Measurements from ENCODE around the gene GMDS.

DNA sequence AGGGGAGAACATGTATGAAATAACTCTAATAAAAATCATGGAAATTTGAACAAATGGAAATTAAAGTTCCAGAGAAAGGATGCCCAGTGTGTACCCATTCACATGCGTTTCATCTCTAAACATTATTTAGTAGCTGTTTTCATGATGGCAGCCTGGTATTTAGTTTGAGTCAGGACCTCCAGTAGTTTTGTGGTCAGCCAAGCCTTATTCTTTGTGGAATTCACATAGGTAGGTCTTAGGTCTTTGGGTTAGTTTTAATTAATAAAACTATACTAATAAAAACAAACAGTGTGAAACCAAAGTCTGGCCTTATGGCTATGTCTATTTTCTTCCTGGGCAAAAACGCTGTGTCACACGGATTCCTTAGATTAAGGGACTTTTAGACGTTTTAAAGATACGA, 497.9 kb downstream of the GMDS start:
- TF ChIP-seq, protein P1, sequence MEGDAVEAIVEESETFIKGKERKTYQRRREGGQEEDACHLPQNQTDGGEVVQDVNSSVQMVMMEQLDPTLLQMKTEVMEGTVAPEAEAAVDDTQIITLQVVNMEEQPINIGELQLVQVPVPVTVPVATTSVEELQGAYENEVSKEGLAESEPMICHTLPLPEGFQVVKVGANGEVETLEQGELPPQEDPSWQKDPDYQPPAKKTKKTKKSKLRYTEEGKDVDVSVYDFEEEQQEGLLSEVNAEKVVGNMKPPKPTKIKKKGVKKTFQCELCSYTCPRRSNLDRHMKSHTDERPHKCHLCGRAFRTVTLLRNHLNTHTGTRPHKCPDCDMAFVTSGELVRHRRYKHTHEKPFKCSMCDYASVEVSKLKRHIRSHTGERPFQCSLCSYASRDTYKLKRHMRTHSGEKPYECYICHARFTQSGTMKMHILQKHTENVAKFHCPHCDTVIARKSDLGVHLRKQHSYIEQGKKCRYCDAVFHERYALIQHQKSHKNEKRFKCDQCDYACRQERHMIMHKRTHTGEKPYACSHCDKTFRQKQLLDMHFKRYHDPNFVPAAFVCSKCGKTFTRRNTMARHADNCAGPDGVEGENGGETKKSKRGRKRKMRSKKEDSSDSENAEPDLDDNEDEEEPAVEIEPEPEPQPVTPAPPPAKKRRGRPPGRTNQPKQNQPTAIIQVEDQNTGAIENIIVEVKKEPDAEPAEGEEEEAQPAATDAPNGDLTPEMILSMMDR (IDR thresholded peaks at IDR 0.05; ENCODE audit: low read length) = no peak
- no peak for TF ChIP-seq EZH2phosphoT487 (IDR thresholded peaks at IDR 0.05; ENCODE audit: low read length)
